H1 (cell line): ENCODE results near the gene RIPOR2. TPM values are rescaled to one million over a fixed set of nuclear protein-coding genes. Genes with fewer than 3 reads are reported as not detected.

Experiments used
- CTCF ChIA-PET: fragments of 300-600 bp; sonication (Branson Sonifier 250); formaldehyde crosslinking; loops from one replicate; lab custom pipeline; 2021; ENCODE audit not compliant: partially characterized antibody; lab: Charles Lee
- POLR2A ChIA-PET: fragments of 300-600 bp; sonication (Branson Sonifier 250); formaldehyde crosslinking; loops from one replicate; lab custom pipeline; 2021; ENCODE audit warnings: inconsistent platforms; ENCODE audit not compliant: partially characterized antibody; lab: Charles Lee
- DNase-seq, 2 experiments: peaks; one replicate each; pipeline versions ENCODE4 v3.0.0 to v3.0.0-alpha.2; 2010 to 2022; ENCODE audit warnings: low spot score in 2 of 2, low read depth in 1 of 2, mixed read lengths in 1 of 2
- FAIRE-seq: peaks from 2 replicates; lab custom pipeline; 2011; peaks lifted over from hg19 to GRCh38; lab: Jason Lieb, UNC
- H2AFZ ChIP-seq: 2 replicates; pipeline ENCODE4 v1.8.1; 2012; ENCODE audit warnings: low read length, inconsistent platforms
- H2AK5ac ChIP-seq: 2 replicates; pipeline ENCODE4 v1.6.1; 2013; ENCODE audit warnings: low read depth, low read length
- H2BK120ac ChIP-seq: replicated peaks from 2 replicates; pipeline ENCODE3; 2013; ENCODE audit warnings: low read depth, low read length, inconsistent platforms
- H2BK12ac ChIP-seq: 2 replicates; pipeline ENCODE4 v1.6.1; 2013; ENCODE audit warnings: low read depth, low read length
- H2BK15ac ChIP-seq: 2 replicates; pipeline ENCODE4 v1.6.1; 2013; ENCODE audit warnings: low read length
- H2BK20ac ChIP-seq: 2 replicates; pipeline ENCODE4 v1.6.1; 2013; ENCODE audit warnings: low read length
- H2BK5ac ChIP-seq: 2 replicates; pipeline ENCODE4 v1.6.1; 2013; ENCODE audit warnings: low read depth, low read length
- H3K14ac ChIP-seq: 2 replicates; pipeline ENCODE4 v1.6.1; 2013; ENCODE audit warnings: inconsistent platforms; ENCODE audit not compliant: insufficient read length
- H3K18ac ChIP-seq: 2 replicates; pipeline ENCODE4 v1.6.1; 2013; ENCODE audit warnings: low read length; ENCODE audit errors: extremely low read depth
- H3K23ac ChIP-seq: 2 replicates; pipeline ENCODE4 v1.6.1; 2013; ENCODE audit warnings: inconsistent platforms; ENCODE audit not compliant: insufficient read length
- H3K23me2 ChIP-seq: 2 replicates; pipeline ENCODE4 v1.6.1; 2013; ENCODE audit warnings: low read depth, low read length
- H3K27ac ChIP-seq: 2 replicates; pipeline ENCODE4 v1.6.1; 2011; ENCODE audit warnings: low read depth, low read length, inconsistent platforms
- H3K27me3 ChIP-seq, 4 experiments: replicated peaks in 1 of 4; 1 replicate in 1 of 4; 2 replicates in 3 of 4; pipeline versions ENCODE4 v1.6.1 to v1.8.1; 2011 to 2013; ENCODE audit warnings: low read length in 3 of 4, mild to moderate bottlenecking in 3 of 4, inconsistent platforms in 2 of 4, mixed read lengths in 2 of 4, moderate library complexity in 1 of 4; ENCODE audit not compliant: control insufficient read depth in 3 of 4, insufficient read depth in 3 of 4; ENCODE audit errors: extremely low read depth in 1 of 4
- H3K36me3 ChIP-seq, 4 experiments: 2 replicates each; pipeline versions ENCODE4 v1.6.1 to v1.8.1; 2011 to 2013; ENCODE audit warnings: mild to moderate bottlenecking in 4 of 4, low read length in 3 of 4, moderate library complexity in 2 of 4, control low read depth in 1 of 4, inconsistent platforms in 1 of 4; ENCODE audit not compliant: insufficient read depth in 4 of 4, control insufficient read depth in 2 of 4
- H3K4ac ChIP-seq: replicated peaks from 2 replicates; pipeline ENCODE3; 2013; ENCODE audit warnings: low read length, low read depth, mixed read lengths, inconsistent platforms; ENCODE audit not compliant: insufficient read length
- H3K4me1 ChIP-seq, 4 experiments: replicated peaks in 1 of 4; 1 replicate in 1 of 4; 2 replicates in 3 of 4; pipeline versions ENCODE4 v1.6.1 to v1.8.1; 2011 to 2013; ENCODE audit warnings: low read length in 3 of 4, inconsistent platforms in 2 of 4, mixed read lengths in 1 of 4; ENCODE audit not compliant: insufficient read depth in 4 of 4, control insufficient read depth in 3 of 4
- H3K4me2 ChIP-seq, 2 experiments: 2 replicates each; pipeline versions ENCODE4 v1.6.1 to v1.8.1; 2011 to 2013; ENCODE audit warnings: low read depth in 2 of 2, low read length in 2 of 2, control low read depth in 1 of 2, inconsistent platforms in 1 of 2, mild to moderate bottlenecking in 1 of 2; ENCODE audit not compliant: insufficient read depth in 1 of 2
- H3K4me3 ChIP-seq, 4 experiments: fragments of 200-600, 300-600 bp in 1 of 4; sonication (generic), shearing (Covaris generic), sonication (Bioruptor Twin) in 1 of 4; 2 replicates each; pipeline versions ENCODE4 v1.5.1 to v1.8.1; 2011 to 2016; ENCODE audit warnings: low read length in 4 of 4, low read depth in 3 of 4, control low read depth in 2 of 4, inconsistent platforms in 2 of 4, mild to moderate bottlenecking in 2 of 4, mixed read lengths in 1 of 4, moderate library complexity in 1 of 4; ENCODE audit not compliant: insufficient read depth in 2 of 4; ENCODE audit errors: extremely low read depth in 1 of 4
- H3K56ac ChIP-seq: replicated peaks from 2 replicates; pipeline ENCODE3; 2013; ENCODE audit warnings: low read depth, mild to moderate bottlenecking, mixed read lengths, low read length, inconsistent platforms; ENCODE audit not compliant: insufficient read length
- H3K79me1 ChIP-seq: 2 replicates; pipeline ENCODE4 v1.6.1; 2013; ENCODE audit warnings: low read depth, low read length, control low read depth
- H3K79me2 ChIP-seq, 2 experiments: 2 replicates each; pipeline versions ENCODE4 v1.6.1 to v1.8.1; 2012 to 2013; ENCODE audit warnings: low read length in 2 of 2, mild to moderate bottlenecking in 2 of 2, inconsistent platforms in 1 of 2; ENCODE audit not compliant: insufficient read depth in 2 of 2, control insufficient read depth in 1 of 2
- H3K9ac ChIP-seq, 4 experiments: replicated peaks in 1 of 4; 1 replicate in 1 of 4; 2 replicates in 3 of 4; pipeline versions ENCODE4 v1.6.1 to v1.8.1; 2011 to 2013; ENCODE audit warnings: low read depth in 3 of 4, low read length in 3 of 4, control low read depth in 2 of 4, mild to moderate bottlenecking in 2 of 4, moderate library complexity in 2 of 4, inconsistent platforms in 1 of 4; ENCODE audit errors: extremely low read depth in 1 of 4
- H3K9me3 ChIP-seq, 2 experiments: 2 replicates each; pipeline versions ENCODE4 v1.6.1 to v1.8.1; 2012 to 2013; ENCODE audit warnings: mild to moderate bottlenecking in 2 of 2, moderate library complexity in 2 of 2, control low read depth in 1 of 2, inconsistent platforms in 1 of 2, low read depth in 1 of 2, low read length in 1 of 2, mixed read lengths in 1 of 2; ENCODE audit not compliant: insufficient read depth in 2 of 2
- H4K20me1 ChIP-seq, 2 experiments: replicated peaks in 1 of 2; 2 replicates each; pipeline versions ENCODE3 to v1.8.1; 2011 to 2013; ENCODE audit warnings: inconsistent platforms in 2 of 2, low read length in 2 of 2, mild to moderate bottlenecking in 1 of 2; ENCODE audit not compliant: insufficient read depth in 2 of 2, control insufficient read depth in 1 of 2
- H4K5ac ChIP-seq: 2 replicates; pipeline ENCODE4 v1.6.1; 2013; ENCODE audit warnings: low read length, low read depth, mixed read lengths, inconsistent platforms; ENCODE audit not compliant: insufficient read length
- H4K8ac ChIP-seq: 2 replicates; pipeline ENCODE4 v1.8.0; 2013; ENCODE audit warnings: mild to moderate bottlenecking, moderate library complexity, low read length, inconsistent platforms; ENCODE audit not compliant: insufficient read depth; ENCODE audit errors: extremely low read depth
- H4K91ac ChIP-seq: replicated peaks from 2 replicates; pipeline ENCODE3; 2013; ENCODE audit warnings: low read length, mixed read lengths, inconsistent platforms; ENCODE audit not compliant: insufficient read length
- BACH1 ChIP-seq: IDR thresholded peaks from 2 replicates; pipeline ENCODE4 v1.6.1; 2012; ENCODE audit warnings: low read length, improper control_type of control experiment
- BRCA1 ChIP-seq: IDR thresholded peaks from 2 replicates; pipeline ENCODE4 v1.6.1; 2012; ENCODE audit warnings: low read depth, low read length, improper control_type of control experiment
- CBX8 ChIP-seq: fragments of 300-800, 300-1000 bp; sonication (generic); IDR thresholded peaks from 2 replicates; pipeline ENCODE4 v1.7.1; 2016; ENCODE audit warnings: low read depth, low read length, borderline replicate concordance
- CHD1 ChIP-seq: IDR thresholded peaks from 2 replicates; pipeline ENCODE4 v1.6.1; 2012; ENCODE audit warnings: low read depth, low read length, improper control_type of control experiment
- CHD2 ChIP-seq: IDR thresholded peaks from 2 replicates; pipeline ENCODE4 v1.6.1; 2012; ENCODE audit warnings: low read length, improper control_type of control experiment
- GTF2F1 ChIP-seq: IDR thresholded peaks from 2 replicates; pipeline ENCODE4 v1.6.1; 2012; ENCODE audit warnings: low read depth, low read length, improper control_type of control experiment, borderline replicate concordance
- JUN ChIP-seq: IDR thresholded peaks from 2 replicates; pipeline ENCODE4 v1.6.1; 2011; ENCODE audit warnings: low read depth, mild to moderate bottlenecking, improper control_type of control experiment, low read length
- KDM1A ChIP-seq: fragments of 200-600, 300-600 bp; sonication (generic); IDR thresholded peaks from 2 replicates; pipeline ENCODE4 v1.7.1; 2016; ENCODE audit warnings: mild to moderate bottlenecking, low read length, borderline replicate concordance
- KDM4A ChIP-seq: IDR thresholded peaks from one replicate; pipeline ENCODE4 v1.7.1; 2012; ENCODE audit warnings: low read depth, mild to moderate bottlenecking, moderate library complexity, low read length, inconsistent platforms; ENCODE audit not compliant: severe bottlenecking
- KDM5A ChIP-seq: fragments of 200-600 bp; IDR thresholded peaks from 2 replicates; pipeline ENCODE4 v1.7.1; 2012; ENCODE audit warnings: mild to moderate bottlenecking, low read length, inconsistent platforms, mixed read lengths
- RXRA ChIP-seq: IDR thresholded peaks from 2 replicates; pipeline ENCODE4 v1.6.1; 2011; ENCODE audit warnings: low read depth, mild to moderate bottlenecking, low read length, moderate library complexity; ENCODE audit not compliant: insufficient read depth
- SUZ12 ChIP-seq: fragments of 200-600 bp; sonication (generic); IDR thresholded peaks from 2 replicates; pipeline ENCODE4 v1.6.1; 2012; ENCODE audit warnings: mild to moderate bottlenecking, inconsistent platforms, low read length, moderate library complexity, mixed read lengths
- TAF7 ChIP-seq: optimal IDR thresholded peaks from 2 replicates; pipeline ENCODE3; 2011; ENCODE audit warnings: low read depth, mild to moderate bottlenecking, inconsistent platforms, low read length, moderate library complexity, borderline replicate concordance
- TCF12 ChIP-seq: IDR thresholded peaks from 2 replicates; pipeline ENCODE4 v1.6.1; 2011; ENCODE audit warnings: low read depth, mild to moderate bottlenecking, low read length
- ZNF274 ChIP-seq: IDR thresholded peaks from 2 replicates; pipeline ENCODE4 v1.7.0; 2012; ENCODE audit warnings: low read length, borderline replicate concordance; ENCODE audit errors: extremely low read depth
- WGBS, 2 experiments: shearing (Covaris generic) in 1 of 2; methylation state at CpG; one replicate each; pipeline versions ENCODE4 v1.1.6 to v1.1.7; 2013 to 2015; ENCODE audit warnings: low lambda C conversion rate in 2 of 2, mixed read lengths in 2 of 2, inconsistent platforms in 1 of 2, low coverage in 1 of 2, missing lambda C conversion rate in 1 of 2; ENCODE audit not compliant: insufficient replicate concordance in 2 of 2, insufficient coverage in 1 of 2, insufficient read length in 1 of 2; ENCODE audit errors: extremely low coverage in 1 of 2, missing lambda C conversion rate in 1 of 2; 5-methylcytosine and 5-hydroxymethylcytosine counted together
- polyA plus RNA-seq, 7 experiments: library from polyadenylated mRNA; depleted of rRNA in 3 of 7; stranded (reverse) in 5 of 7; unstranded in 2 of 7; fragments of >200 nt in 5 of 7; fragments of 200-250 nt in 2 of 7; gene quantifications; 1 replicate in 5 of 7; 2 replicates in 1 of 7; 4 replicates in 1 of 7; pipeline versions ENCODE4 v1.2.1 to v1.2.3, GENCODE V29; 2011 to 2013; ENCODE audit warnings: missing spikeins in 2 of 7, mixed read lengths in 2 of 7
- total RNA-seq: library from RNA; stranded (reverse); fragmentation: NEBNext Ultra II Directional; extraction: Animal tissue kit (Norgen Biotek cat#: 25700); gene quantifications from 2 replicates; pipeline ENCODE4 v1.2.1, GENCODE V29; 2021

RIPOR2 gene
- total and polyA plus RNA-seq, 2 of the 8 experiments (the other 6 are each of a cell fraction or from before 2014, with no cell fraction given): 16.7 to 45.6 TPM

DNA sequence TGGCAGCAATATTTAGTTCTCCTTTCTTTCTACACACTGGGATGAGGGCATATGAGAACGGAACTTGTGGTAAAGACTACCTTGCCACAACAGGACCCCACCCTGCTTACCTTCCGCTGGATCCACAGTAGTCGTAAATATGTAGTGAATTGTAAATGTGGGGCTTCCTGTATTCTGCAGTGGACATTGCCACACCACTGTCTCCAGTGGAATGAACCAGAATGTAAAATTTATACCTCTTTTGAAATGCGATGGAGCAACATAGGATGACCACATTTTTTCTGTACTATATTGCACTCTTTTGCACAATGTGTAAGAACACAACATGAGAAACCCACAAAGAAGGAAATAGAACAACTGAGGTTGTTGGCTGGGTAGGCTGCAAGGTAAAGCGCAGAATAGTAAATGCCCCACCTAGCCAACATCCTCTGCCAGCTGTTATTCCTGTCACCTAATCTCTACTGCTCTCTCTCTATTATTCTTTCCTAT lies 16.1 kb upstream of the RIPOR2 start:
- Histone ChIP-seq H3K4me3 (no peak overlapping the region), H4K20me1 (no peaks in the 10 kb centered on the region), H2BK12ac (no peak overlapping the region), H3K9ac (no peak overlapping the region), H3K79me2 (no peaks in the 10 kb centered on the region), H3K27me3 (no peaks in the 10 kb centered on the region), H3K79me1 (no peaks in the 10 kb centered on the region), H2AFZ (no peak overlapping the region), H3K18ac (no peak overlapping the region), H3K23me2 (no peaks in the 10 kb centered on the region), H2BK15ac (no peak overlapping the region), H2BK5ac (no peak overlapping the region), H3K4me2 (no peak overlapping the region), H4K5ac (no peak overlapping the region), H3K23ac (no peak overlapping the region), H3K4ac (no peak overlapping the region), H3K9me3 (no peaks in the 10 kb centered on the region), H2BK20ac (no peak overlapping the region), H3K36me3 (no peaks in the 10 kb centered on the region), H4K8ac (no peak overlapping the region), H3K56ac (no peak overlapping the region), H2BK120ac (no peak overlapping the region), H3K4me1 (no peaks in the 10 kb centered on the region), H3K27ac (no peak overlapping the region), H3K14ac (no peak overlapping the region), H2AK5ac (no peak overlapping the region), H4K91ac (no peak overlapping the region)
- FAIRE-seq: no peak
- WGBS, 2 experiments: 95% methylated on average over 5 of the region's 5 CpGs; no CpG with 5 or more reads in 1 of the 2 experiments
- DNase-seq: no peak
- CTCF ChIA-PET: interaction anchor here (0.8 to 2.7 kb wide), 8 partner anchors 13 to 69 kb away, joined by 3 to 12 read pairs (median 4); no protein-coding TSS in a partner anchor
- POLR2A ChIA-PET: no interaction called here
- no peak for TF ChIP-seq TCF12
- no peak for TF ChIP-seq SUZ12
- TF ChIP-seq ZNF274: no peak
- TF ChIP-seq CBX8: no peak
- TF ChIP-seq BRCA1: no peak
- no peak for TF ChIP-seq JUN
- no peak for TF ChIP-seq KDM1A
- TF ChIP-seq KDM4A: no peak
- no peak for TF ChIP-seq CHD2
- no peak for TF ChIP-seq GTF2F1
- TF ChIP-seq BACH1: no peak
- no peak for TF ChIP-seq RXRA
- TF ChIP-seq CHD1: no peak
- TF ChIP-seq TAF7: no peak
- TF ChIP-seq KDM5A: no peak
